Stimulated activated memory B cell treated with anti-CD40 and anti-IgM and Interleukin-4, amounts not matched to agents 10 μg/mL and 1 μg/mL and 100 μg/mL, for 72 hours (primary cell): ENCODE results near the gene SLC16A10.

Source experiments
- ATAC-seq: fragments of 150-1000 bp; cut with Tn5 transposase; 2 replicates; pipeline ENCODE4 v1.10.0; 2021
- H3K27ac Mint-ChIP-seq: one replicate; pipeline ENCODE4 v1.8.0; 2022; ENCODE audit warnings: mild to moderate bottlenecking, mixed read lengths
- H3K27me3 Mint-ChIP-seq: one replicate; pipeline ENCODE4 v1.8.0; 2022; ENCODE audit warnings: mixed read lengths
- H3K36me3 Mint-ChIP-seq: one replicate; pipeline ENCODE4 v1.8.0; 2022; ENCODE audit warnings: mixed read lengths
- H3K4me1 Mint-ChIP-seq: one replicate; pipeline ENCODE4 v1.8.0; 2022; ENCODE audit warnings: mixed read lengths
- H3K4me3 Mint-ChIP-seq: one replicate; pipeline ENCODE4 v1.8.0; 2022; ENCODE audit warnings: mild to moderate bottlenecking, moderate library complexity, mixed read lengths
- H3K9me3 Mint-ChIP-seq: one replicate; pipeline ENCODE4 v1.8.0; 2022; ENCODE audit warnings: mixed read lengths

Gene SLC16A10

GRCh38 chr6:111147440-111147839, 60.1 kb downstream of the SLC16A10 start:
- H3K36me3 Mint-ChIP-seq = no peaks in the 10 kb centered on the region
- H3K9me3 Mint-ChIP-seq = no peaks in the 10 kb centered on the region
- ATAC-seq = no peak
- H3K4me1 Mint-ChIP-seq = no peaks in the 10 kb centered on the region
- H3K27ac Mint-ChIP-seq = no peak overlapping the region
- no peak overlapping the region for H3K4me3 Mint-ChIP-seq
- H3K27me3 Mint-ChIP-seq = peaks cover 9% of the 10 kb centered on the region

DNA sequence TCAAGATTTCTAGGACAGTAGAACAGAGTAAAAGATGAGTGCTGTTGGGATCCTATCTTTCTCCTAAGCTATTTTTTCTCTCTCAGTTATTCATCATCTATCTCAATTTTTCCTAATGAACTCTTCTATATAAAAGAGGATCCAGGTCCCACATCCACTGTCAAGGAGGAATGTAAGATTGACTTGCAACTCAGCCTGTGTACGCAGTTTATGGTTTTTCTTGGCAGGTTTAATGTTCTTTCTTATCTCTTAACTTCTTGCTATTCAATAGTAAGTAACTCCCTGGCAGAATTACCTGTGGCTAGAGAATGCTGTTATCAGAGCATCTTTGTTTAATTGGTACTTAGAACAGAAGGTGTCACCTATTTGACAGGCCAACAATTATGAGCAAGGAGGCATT, 60.8 kb downstream of the SLC16A10 start:
- Mint-ChIP-seq H3K9me3 (no peaks in the 10 kb centered on the region), H3K27ac (no peak overlapping the region), H3K36me3 (no peaks in the 10 kb centered on the region), H3K4me1 (no peaks in the 10 kb centered on the region), H3K27me3 (peaks cover 15% of the 10 kb centered on the region), H3K4me3 (no peak overlapping the region)
- ATAC-seq = peak; percentile 12

DNA sequence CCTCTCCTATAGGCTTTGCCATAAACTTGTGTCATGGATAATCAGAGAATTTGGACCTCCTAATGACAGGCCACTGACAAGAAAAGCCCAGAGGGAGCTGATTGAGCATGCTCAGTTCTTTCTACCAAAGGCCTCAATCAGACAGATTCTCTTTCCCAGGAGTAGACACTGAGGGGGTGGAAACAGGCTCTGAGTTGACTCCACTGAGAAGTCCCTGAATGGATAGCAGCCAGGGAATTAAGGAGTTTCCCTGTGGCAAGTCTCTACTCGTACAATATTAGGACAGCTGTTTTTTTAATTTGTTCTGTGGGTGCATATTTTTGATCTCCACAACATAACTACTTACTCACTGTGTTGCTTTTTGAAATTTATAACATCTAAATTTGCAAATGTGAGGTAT, 63.3 kb downstream of the SLC16A10 start:
- Mint-ChIP-seq H3K36me3 (no peaks in the 10 kb centered on the region), H3K27ac (no peak overlapping the region), H3K4me3 (no peak overlapping the region), H3K27me3 (peaks cover 15% of the 10 kb centered on the region), H3K9me3 (no peaks in the 10 kb centered on the region), H3K4me1 (no peaks in the 10 kb centered on the region)
- no peak for ATAC-seq

- Mint-ChIP-seq H3K36me3 (no peaks in the 10 kb centered on the region), H3K9me3 (peaks cover 4% of the 10 kb centered on the region), H3K27me3 (peaks cover 16% of the 10 kb centered on the region), H3K4me3 (no peak overlapping the region), H3K27ac (no peak overlapping the region), H3K4me1 (no peaks in the 10 kb centered on the region)
- ATAC-seq = no peak
These were observed 67.7 kb downstream of the SLC16A10 start for GRCh38 chr6:111154981-111155380.

DNA sequence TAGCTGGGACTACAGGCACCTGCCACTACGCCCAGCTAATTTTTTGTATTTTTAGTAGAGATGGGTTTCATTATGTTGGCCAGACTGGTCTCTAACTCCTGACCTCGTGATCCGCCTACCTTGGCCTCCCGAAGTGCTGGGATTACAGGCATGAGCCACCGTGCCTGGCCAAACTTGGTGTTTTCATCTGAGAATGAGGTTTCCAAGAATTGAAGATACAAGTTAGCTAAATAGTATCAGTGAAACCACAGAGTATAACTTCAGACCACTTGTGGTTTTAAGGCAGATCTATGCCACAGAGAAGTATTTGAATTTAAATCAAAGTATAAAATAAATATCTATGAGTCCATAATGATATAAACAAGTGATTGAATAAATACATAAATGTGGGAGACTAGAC, 70.1 kb downstream of the SLC16A10 start:
- no peak overlapping the region for H3K27ac Mint-ChIP-seq
- no peak for ATAC-seq
- peaks cover 15% of the 10 kb centered on the region for H3K27me3 Mint-ChIP-seq
- H3K36me3 Mint-ChIP-seq = peaks cover 4% of the 10 kb centered on the region
- no peaks in the 10 kb centered on the region for H3K4me1 Mint-ChIP-seq
- peaks cover 9% of the 10 kb centered on the region for H3K9me3 Mint-ChIP-seq
- H3K4me3 Mint-ChIP-seq = no peak overlapping the region

DNA sequence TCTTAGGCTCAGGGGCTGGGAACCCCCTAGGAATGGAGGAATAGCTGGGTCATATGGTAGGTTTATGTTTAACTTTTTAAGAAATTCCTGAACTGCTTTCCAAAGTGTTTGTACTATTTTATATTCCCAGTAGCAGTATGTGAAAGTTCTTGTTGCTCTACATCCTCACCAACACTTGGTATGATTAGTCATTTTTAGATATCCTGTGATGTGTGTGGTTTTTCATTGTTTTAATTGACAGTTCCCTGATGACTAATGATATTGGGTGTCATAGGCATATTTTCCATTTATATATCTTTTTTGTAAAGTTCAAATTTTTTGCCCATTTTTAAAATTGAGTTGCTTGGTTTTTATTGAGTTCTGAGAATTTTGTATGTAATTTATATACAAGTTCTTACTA, 72.3 kb downstream of the SLC16A10 start:
- peaks cover 4% of the 10 kb centered on the region for H3K36me3 Mint-ChIP-seq
- no peak overlapping the region for H3K27ac Mint-ChIP-seq
- peaks cover 12% of the 10 kb centered on the region for H3K9me3 Mint-ChIP-seq
- no peak for ATAC-seq
- no peaks in the 10 kb centered on the region for H3K4me1 Mint-ChIP-seq
- H3K27me3 Mint-ChIP-seq = peaks cover 8% of the 10 kb centered on the region
- H3K4me3 Mint-ChIP-seq = no peak overlapping the region

DNA sequence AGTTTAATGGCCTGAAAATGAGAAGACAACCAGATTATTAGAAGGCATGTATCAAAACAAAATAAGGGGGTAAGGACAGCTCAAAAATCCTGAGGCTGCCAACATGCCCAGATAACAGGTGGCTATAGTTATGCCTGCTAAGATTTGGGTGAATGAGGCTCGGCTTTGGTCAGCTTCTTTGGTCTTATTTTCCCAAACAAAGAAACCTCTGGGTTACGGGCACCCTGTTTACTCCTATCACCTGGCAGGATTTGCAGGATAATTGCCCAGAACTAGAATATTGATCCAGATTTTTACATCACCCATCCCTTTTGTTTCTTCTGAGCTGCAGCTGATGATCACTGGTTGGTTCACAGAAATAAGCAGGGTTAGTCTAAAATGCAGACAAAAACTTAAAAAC, 74.3 kb downstream of the SLC16A10 start:
- no peak for ATAC-seq
- no peak overlapping the region for H3K27ac Mint-ChIP-seq
- no peak overlapping the region for H3K4me3 Mint-ChIP-seq
- H3K27me3 Mint-ChIP-seq = peaks cover 8% of the 10 kb centered on the region
- H3K9me3 Mint-ChIP-seq = peaks cover 12% of the 10 kb centered on the region
- H3K36me3 Mint-ChIP-seq = peaks cover 4% of the 10 kb centered on the region
- H3K4me1 Mint-ChIP-seq = no peaks in the 10 kb centered on the region

- Mint-ChIP-seq H3K4me1 (no peaks in the 10 kb centered on the region), H3K27ac (no peak overlapping the region), H3K36me3 (peaks cover 4% of the 10 kb centered on the region), H3K27me3 (peaks cover 8% of the 10 kb centered on the region), H3K4me3 (no peak overlapping the region), H3K9me3 (peaks cover 12% of the 10 kb centered on the region)
- ATAC-seq = no peak
These were observed 75.2 kb downstream of the SLC16A10 start for GRCh38 chr6:111162504-111162903.

DNA sequence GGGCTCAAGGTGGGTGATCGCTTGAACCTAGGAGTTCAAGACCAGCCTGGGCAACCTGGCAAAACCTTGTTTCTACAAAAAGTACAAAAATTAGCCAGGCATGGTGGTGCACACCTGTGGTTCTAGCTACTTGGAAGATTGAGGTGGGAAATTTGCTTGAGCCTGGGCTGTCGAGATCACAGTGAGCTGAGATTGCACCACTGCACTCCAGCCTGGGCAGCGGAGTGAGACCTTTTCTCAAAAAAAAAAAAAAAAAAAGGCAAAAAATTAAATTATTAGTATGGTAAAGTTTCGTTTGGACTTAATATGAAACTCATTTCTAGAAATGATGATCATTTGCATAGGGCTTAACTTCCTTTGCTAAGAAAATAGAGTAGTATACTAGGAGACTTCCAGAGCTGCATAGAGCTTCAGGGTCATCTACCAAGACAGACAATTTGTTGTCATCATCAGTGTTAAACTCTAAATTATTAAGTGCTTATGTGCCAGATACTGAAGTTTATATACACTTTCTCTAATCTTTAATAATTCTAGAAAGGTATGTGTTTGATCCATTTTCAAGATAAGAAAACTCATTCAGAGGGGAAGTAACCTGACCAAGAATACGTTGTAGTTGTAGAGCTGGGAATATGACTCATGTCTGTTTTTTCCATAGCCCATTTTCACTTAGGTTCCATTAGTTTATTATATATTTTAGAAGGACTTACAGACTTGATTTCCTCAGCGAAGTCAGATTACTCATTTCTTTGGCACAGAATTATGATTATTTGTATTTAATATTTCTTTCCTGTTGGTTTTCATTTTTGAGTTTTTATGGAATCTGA, 84.5 kb downstream of the SLC16A10 start:
- Mint-ChIP-seq H3K4me1 (no peaks in the 10 kb centered on the region), H3K9me3 (no peaks in the 10 kb centered on the region), H3K27ac (no peak overlapping the region), H3K36me3 (no peaks in the 10 kb centered on the region), H3K27me3 (no peaks in the 10 kb centered on the region), H3K4me3 (no peak overlapping the region)
- ATAC-seq = peak; percentile 41

- H3K27ac Mint-ChIP-seq = no peak overlapping the region
- H3K27me3 Mint-ChIP-seq = no peaks in the 10 kb centered on the region
- no peak for ATAC-seq
- no peaks in the 10 kb centered on the region for H3K4me1 Mint-ChIP-seq
- H3K36me3 Mint-ChIP-seq = no peaks in the 10 kb centered on the region
- H3K4me3 Mint-ChIP-seq = no peak overlapping the region
- H3K9me3 Mint-ChIP-seq = no peaks in the 10 kb centered on the region
These were observed 85.3 kb downstream of the SLC16A10 start for GRCh38 chr6:111172563-111172962.

DNA sequence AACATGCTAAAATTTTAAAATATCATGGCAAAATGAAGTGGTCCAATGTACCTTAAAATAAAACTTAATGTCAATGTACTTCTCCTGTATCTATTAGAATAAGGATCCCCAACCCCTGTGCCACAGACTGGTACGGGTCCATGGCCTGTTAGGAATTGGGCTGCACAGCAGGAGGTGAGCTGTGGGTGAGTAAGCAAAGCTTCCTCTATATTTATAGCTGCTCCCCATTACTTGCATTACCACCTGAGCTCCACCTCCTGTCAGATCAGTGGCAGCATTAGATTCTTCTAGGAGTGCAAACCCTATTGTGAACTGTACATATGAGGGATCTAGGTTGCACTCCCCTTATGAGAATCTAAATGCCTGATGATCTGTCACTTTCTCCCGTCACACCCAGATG, 86.0 kb downstream of the SLC16A10 start:
- Mint-ChIP-seq H3K27ac (no peak overlapping the region), H3K9me3 (no peaks in the 10 kb centered on the region), H3K4me3 (no peak overlapping the region), H3K27me3 (no peaks in the 10 kb centered on the region), H3K36me3 (no peaks in the 10 kb centered on the region), H3K4me1 (no peaks in the 10 kb centered on the region)
- ATAC-seq = no peak

DNA sequence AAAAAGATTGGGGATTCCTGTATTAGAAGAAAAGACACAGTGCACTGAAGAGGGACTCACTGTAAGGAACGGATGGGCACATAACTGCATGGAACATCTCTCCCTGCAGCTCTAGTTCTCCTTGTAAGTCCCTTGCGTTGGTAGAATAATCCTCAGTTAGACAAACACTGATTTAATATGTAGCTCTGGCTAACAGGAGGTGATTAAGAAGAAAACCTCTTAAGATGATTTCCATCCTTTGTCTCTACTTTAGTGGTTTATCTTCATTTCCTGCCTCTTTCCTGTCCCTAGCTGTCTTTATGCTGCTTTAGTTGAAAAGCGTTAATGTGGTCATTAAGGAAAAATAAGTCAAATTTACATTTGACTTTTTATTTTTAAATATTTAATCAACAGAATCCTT, 86.6 kb downstream of the SLC16A10 start:
- Mint-ChIP-seq H3K9me3 (no peaks in the 10 kb centered on the region), H3K4me3 (no peak overlapping the region), H3K27me3 (no peaks in the 10 kb centered on the region), H3K27ac (no peak overlapping the region), H3K4me1 (no peaks in the 10 kb centered on the region), H3K36me3 (no peaks in the 10 kb centered on the region)
- no peak for ATAC-seq

DNA sequence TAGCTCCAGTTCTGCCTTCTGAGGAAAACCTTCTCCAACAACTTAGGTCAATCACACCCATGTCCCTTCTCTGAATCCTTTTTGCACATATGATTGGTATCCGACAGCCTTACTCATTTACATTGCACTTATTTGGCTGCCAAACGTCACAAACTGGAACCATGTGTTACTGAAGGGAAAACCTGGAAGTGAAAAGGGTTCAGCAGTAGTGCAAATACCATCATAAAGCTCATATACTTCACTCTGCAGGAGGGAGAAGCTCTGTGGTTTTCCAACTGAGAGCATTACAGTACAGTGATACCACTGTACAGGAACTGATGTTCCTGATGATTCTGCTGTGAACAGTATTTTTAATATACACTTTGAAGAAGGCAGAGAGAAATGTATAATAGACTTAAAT, 87.8 kb downstream of the SLC16A10 start:
- H3K4me1 Mint-ChIP-seq = no peaks in the 10 kb centered on the region
- H3K4me3 Mint-ChIP-seq = no peak overlapping the region
- H3K27ac Mint-ChIP-seq = no peak overlapping the region
- H3K9me3 Mint-ChIP-seq = no peaks in the 10 kb centered on the region
- no peaks in the 10 kb centered on the region for H3K36me3 Mint-ChIP-seq
- peaks cover 8% of the 10 kb centered on the region for H3K27me3 Mint-ChIP-seq
- no peak for ATAC-seq

GRCh38 chr6:111176038-111176759, 88.9 kb downstream of the SLC16A10 start:
- H3K27me3 Mint-ChIP-seq = peaks cover 8% of the 10 kb centered on the region
- H3K9me3 Mint-ChIP-seq = no peaks in the 10 kb centered on the region
- ATAC-seq = no peak
- no peak overlapping the region for H3K4me3 Mint-ChIP-seq
- no peaks in the 10 kb centered on the region for H3K4me1 Mint-ChIP-seq
- no peaks in the 10 kb centered on the region for H3K36me3 Mint-ChIP-seq
- H3K27ac Mint-ChIP-seq = no peak overlapping the region

GRCh38 chr6:111176760-111177099, 89.4 kb downstream of the SLC16A10 start:
- Mint-ChIP-seq H3K4me3 (no peak overlapping the region), H3K27me3 (peaks cover 8% of the 10 kb centered on the region), H3K27ac (no peak overlapping the region), H3K9me3 (no peaks in the 10 kb centered on the region), H3K36me3 (no peaks in the 10 kb centered on the region), H3K4me1 (no peaks in the 10 kb centered on the region)
- ATAC-seq = no peak

- H3K4me1 Mint-ChIP-seq = no peaks in the 10 kb centered on the region
- no peak for ATAC-seq
- H3K9me3 Mint-ChIP-seq = no peaks in the 10 kb centered on the region
- no peaks in the 10 kb centered on the region for H3K36me3 Mint-ChIP-seq
- H3K4me3 Mint-ChIP-seq = no peak overlapping the region
- H3K27me3 Mint-ChIP-seq = peaks cover 8% of the 10 kb centered on the region
- no peak overlapping the region for H3K27ac Mint-ChIP-seq
These were observed 89.8 kb downstream of the SLC16A10 start for GRCh38 chr6:111177131-111177530.
